Body of pancreas (tissue), 4 donors: Measurements from ENCODE around the gene RERG.
"Not testable (repeated sequence)": the region's sequence is repeated elsewhere in the genome, so short reads cannot be mapped to it uniquely, and the experiment has no call there.

ENCODE experiments used
- POLR2A ChIP-seq, 3 donors: fragments of 450-650 bp; IDR thresholded peaks; one replicate each; pipeline ENCODE4 v1.6.1; 2016; ENCODE audit warnings: antibody characterized with exemption in 3 of 3, mild to moderate bottlenecking in 2 of 3
- TF ChIP-seq, protein P1 (sequence below), 7 experiments: fragments of 450-650 bp in 4 of 7; fragments of 200-600 bp in 3 of 7; sonication (generic) in 3 of 7; IDR thresholded peaks; one replicate each; pipeline ENCODE4 v1.5.1; 2016 to 2019; ENCODE audit warnings: antibody characterized with exemption in 7 of 7

DNA sequence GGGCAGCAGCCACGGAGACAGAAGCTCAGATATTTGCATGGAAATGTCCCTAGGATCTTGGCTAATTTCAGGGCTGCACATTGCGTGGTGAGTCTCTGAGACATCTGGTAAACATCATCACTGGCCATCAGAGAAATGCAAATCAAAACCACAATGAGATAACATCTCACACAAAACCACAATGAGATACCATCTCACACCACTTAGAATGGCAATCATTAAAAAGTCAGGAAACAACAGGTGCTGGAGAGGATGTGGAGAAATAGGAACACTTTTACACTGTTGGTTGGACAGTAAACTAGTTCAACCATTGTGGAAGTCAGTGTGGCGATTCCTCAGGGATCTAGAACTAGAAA, 4.6 kb upstream of the RERG start:
- TF ChIP-seq, protein P1, sequence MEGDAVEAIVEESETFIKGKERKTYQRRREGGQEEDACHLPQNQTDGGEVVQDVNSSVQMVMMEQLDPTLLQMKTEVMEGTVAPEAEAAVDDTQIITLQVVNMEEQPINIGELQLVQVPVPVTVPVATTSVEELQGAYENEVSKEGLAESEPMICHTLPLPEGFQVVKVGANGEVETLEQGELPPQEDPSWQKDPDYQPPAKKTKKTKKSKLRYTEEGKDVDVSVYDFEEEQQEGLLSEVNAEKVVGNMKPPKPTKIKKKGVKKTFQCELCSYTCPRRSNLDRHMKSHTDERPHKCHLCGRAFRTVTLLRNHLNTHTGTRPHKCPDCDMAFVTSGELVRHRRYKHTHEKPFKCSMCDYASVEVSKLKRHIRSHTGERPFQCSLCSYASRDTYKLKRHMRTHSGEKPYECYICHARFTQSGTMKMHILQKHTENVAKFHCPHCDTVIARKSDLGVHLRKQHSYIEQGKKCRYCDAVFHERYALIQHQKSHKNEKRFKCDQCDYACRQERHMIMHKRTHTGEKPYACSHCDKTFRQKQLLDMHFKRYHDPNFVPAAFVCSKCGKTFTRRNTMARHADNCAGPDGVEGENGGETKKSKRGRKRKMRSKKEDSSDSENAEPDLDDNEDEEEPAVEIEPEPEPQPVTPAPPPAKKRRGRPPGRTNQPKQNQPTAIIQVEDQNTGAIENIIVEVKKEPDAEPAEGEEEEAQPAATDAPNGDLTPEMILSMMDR (IDR thresholded peaks at IDR 0.05) = not testable (repeated sequence)
- not testable (repeated sequence) for TF ChIP-seq POLR2A (IDR thresholded peaks at IDR 0.05)
